ENCODE results near the gene UBR4. TPM values are rescaled to one million over a fixed set of nuclear protein-coding genes. Genes with fewer than 3 reads are reported as not detected.

UBR4 gene
- total RNA-seq, 1 experiment from 2014 or later, result 107 TPM

DNA sequence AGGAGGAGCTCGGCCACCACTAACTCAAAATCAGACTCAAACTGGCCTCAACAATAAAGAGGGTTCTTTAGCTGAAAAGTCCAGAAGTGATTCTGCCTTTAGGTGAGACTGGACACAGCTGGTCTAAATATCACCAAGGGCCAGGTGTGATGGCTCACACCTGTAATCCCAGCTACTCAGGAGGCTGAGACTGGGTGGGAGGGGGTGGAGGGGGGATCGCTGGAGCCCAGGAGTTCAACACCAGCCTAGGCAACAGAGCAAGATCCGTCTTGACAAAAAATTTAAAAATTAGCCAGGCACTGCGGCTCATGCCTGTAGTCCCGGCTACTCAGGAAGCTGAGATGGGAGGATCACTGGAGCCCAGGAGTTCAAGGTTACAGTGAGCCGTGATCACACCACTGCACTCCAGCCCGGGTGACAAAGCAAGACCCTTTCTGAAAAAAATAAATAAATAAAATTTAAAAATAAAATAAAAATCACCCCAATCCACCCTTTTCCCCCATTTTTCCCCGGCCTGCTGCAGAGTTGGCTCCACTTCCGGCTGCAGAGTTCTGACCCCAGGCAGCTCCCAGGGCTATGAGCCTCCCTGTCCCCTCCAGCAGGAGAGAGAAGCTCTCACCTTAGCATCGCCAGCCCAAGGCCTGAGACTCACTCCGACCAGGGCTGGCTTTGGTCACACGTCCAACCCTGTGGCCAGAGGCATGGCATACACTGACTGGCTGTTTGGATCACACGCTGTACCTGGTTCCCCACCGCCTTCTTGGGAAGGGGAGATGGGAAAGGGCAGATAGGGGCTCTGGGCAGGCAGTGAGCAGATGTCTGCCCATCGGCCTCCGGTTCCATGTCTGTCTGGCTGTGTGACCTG lies 166.3 kb downstream of the UBR4 start (continued):
- TF ChIP-seq CTCF (IDR thresholded peaks at IDR 0.05 in 2 of 3, conservative IDR thresholded peaks at IDR 0.05 in 1 of 3; ENCODE audit: borderline replicate concordance in 1 of 3, insufficient read depth in 1 of 3, low read depth in 2 of 3, low read length in 2 of 3) (no peak), EZH2 (IDR thresholded peaks at IDR 0.05) (no peak), TCF7L2 (IDR thresholded peaks at IDR 0.05; ENCODE audit: borderline replicate concordance, extremely low read depth, insufficient read depth, insufficient read length) (no peak)
- TF ChIP-seq, protein P1, sequence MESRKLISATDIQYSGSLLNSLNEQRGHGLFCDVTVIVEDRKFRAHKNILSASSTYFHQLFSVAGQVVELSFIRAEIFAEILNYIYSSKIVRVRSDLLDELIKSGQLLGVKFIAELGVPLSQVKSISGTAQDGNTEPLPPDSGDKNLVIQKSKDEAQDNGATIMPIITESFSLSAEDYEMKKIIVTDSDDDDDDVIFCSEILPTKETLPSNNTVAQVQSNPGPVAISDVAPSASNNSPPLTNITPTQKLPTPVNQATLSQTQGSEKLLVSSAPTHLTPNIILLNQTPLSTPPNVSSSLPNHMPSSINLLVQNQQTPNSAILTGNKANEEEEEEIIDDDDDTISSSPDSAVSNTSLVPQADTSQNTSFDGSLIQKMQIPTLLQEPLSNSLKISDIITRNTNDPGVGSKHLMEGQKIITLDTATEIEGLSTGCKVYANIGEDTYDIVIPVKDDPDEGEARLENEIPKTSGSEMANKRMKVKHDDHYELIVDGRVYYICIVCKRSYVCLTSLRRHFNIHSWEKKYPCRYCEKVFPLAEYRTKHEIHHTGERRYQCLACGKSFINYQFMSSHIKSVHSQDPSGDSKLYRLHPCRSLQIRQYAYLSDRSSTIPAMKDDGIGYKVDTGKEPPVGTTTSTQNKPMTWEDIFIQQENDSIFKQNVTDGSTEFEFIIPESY (IDR thresholded peaks at IDR 0.05; ENCODE audit: extremely low read depth, insufficient replicate concordance, low read length), result no peak

DNA sequence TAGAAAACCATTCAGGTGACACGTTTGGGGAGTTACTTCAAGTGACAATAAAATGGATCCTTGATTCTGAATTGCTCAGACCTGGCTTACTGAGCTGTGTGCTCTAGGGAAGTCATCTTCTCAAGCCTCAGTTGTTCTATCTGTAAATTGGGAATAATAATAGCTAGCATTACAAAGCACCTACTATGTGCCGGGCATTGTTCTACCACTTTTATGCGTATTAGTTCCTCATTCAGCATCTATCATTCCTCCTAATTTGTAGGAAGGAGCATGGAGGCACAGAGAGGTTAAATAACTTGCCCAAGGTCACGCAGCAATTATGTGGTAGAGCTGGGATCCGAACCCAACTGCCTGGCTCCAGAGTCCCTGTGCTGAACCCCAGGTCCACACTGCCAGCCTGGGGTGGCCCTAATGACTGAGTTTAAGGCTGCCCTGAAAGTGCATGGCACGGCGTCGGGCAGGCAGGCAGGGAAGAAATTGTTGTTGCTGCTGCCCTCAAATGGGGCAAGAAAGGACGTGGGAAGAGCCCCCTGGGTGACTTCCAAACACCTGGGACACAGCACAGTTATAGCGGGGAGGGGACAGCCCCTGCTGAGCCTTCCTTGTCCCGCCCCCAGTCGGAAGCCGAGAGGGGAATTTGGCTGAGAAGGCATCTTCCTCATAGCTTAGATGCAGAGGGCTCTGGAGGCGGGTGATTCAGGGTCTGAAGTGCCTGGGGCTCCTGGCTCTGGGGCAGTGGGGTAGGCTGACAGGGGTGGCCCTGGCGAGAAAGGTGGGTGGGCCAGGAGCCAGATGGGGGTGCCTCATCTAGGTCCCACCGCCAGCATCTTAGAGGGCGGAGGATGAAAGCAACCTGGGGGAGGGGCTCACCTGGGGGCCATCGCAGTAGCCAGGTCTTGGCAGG lies 167.1 kb downstream of the UBR4 start:
- CTCF ChIA-PET, result interaction anchor here (1.1 kb wide), 1 partner anchor 136 kb away, joined by 3 read pairs; no protein-coding TSS in a partner anchor
- ATAC-seq, result no peak

More for the DNA sequence above, 167.1 kb downstream of the UBR4 start:
- no peaks in the 10 kb centered on the region for H4K20me1 ChIP-seq (ENCODE audit: insufficient read depth)
- ChIA-PET RAD21 (ENCODE audit: low non-redundant PET in 1 of 2, low total read pairs in 2 of 2, uncharacterized antibody in 2 of 2, unreplicated experiment in 2 of 2) (interaction anchor here in 1 of 2 experiments (0.6 kb wide), 1 partner anchor 194 kb away, joined by 3 read pairs; no protein-coding TSS in a partner anchor), POLR2A (no interaction called here)
- no peak for DNase-seq (ENCODE audit: low read depth, low spot score)
- intact Hi-C loops (cut with micrococcal nuclease), result no loop called here
- no peak overlapping the region for H2AFZ ChIP-seq (ENCODE audit: low read depth, low read length, poor library complexity, severe bottlenecking)
- no peaks in the 10 kb centered on the region for H3K4me1 ChIP-seq (ENCODE audit: control insufficient read depth in 1 of 2, insufficient read depth in 2 of 2, low read length in 2 of 2)
- H3K79me2 ChIP-seq (ENCODE audit: insufficient read depth, low read length), result no peaks in the 10 kb centered on the region
- no peaks in the 10 kb centered on the region for H3K9me2 ChIP-seq (ENCODE audit: insufficient read depth)
- no peak overlapping the region for H3K4me2 ChIP-seq (ENCODE audit: low read length)
- no peaks in the 10 kb centered on the region for H3K36me3 ChIP-seq (ENCODE audit: control insufficient read depth in 1 of 2, insufficient read depth in 2 of 2, low read length in 2 of 2)
- BruUV-seq (replicated peaks), result no TSS peak
- no peak overlapping the region for H3K27ac ChIP-seq (ENCODE audit: low read depth, low read length)
- H3K27me3 ChIP-seq (ENCODE audit: insufficient read depth, low read length), result no peaks in the 10 kb centered on the region
- TF ChIP-seq EGR1 (IDR thresholded peaks at IDR 0.05; ENCODE audit: low read depth) (no peak), JUND (IDR thresholded peaks at IDR 0.05) (no peak), FOSL1 (IDR thresholded peaks at IDR 0.05; ENCODE audit: low read depth) (no peak), SP1 (IDR thresholded peaks at IDR 0.05; ENCODE audit: low read depth) (no peak), ZFX (IDR thresholded peaks at IDR 0.05) (no peak), SRF (IDR thresholded peaks at IDR 0.05; ENCODE audit: low read depth) (no peak), CEBPB (IDR thresholded peaks at IDR 0.05; ENCODE audit: low read depth) (no peak), POLR2AphosphoS5 (IDR thresholded peaks at IDR 0.05; ENCODE audit: low read depth, low read length) (no peak), EZH2phosphoT487 (IDR thresholded peaks at IDR 0.05; ENCODE audit: borderline replicate concordance) (no peak), ELF1 (IDR thresholded peaks at IDR 0.05; ENCODE audit: borderline replicate concordance, low read depth) (no peak), YY1 (IDR thresholded peaks at IDR 0.05; ENCODE audit: extremely low read depth, insufficient replicate concordance, low read depth, low read length) (no peak), TCF7L2 (IDR thresholded peaks at IDR 0.05; ENCODE audit: borderline replicate concordance, extremely low read depth, insufficient read depth, insufficient read length) (no peak), POLR2A (IDR thresholded peaks at IDR 0.05; ENCODE audit: borderline replicate concordance, extremely low read depth, insufficient read depth, insufficient read length) (no peak), EZH2 (IDR thresholded peaks at IDR 0.05) (no peak)
- TF ChIP-seq, protein P2, sequence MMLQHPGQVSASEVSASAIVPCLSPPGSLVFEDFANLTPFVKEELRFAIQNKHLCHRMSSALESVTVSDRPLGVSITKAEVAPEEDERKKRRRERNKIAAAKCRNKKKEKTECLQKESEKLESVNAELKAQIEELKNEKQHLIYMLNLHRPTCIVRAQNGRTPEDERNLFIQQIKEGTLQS (IDR thresholded peaks at IDR 0.05), result no peak
- no peak overlapping the region for H3K9ac ChIP-seq (ENCODE audit: low read length)
- no peaks in the 10 kb centered on the region for H3K9me3 ChIP-seq (ENCODE audit: control insufficient read depth in 1 of 2, insufficient read depth in 1 of 2, low read depth in 1 of 2, low read length in 2 of 2)
- H3K4me3 ChIP-seq (replicated peaks in 1 of 2; ENCODE audit: low read depth in 1 of 2, low read length in 2 of 2), result no peak overlapping the region

Measured in HCT116 (cell line).